Tibial nerve (tissue), 3 donors: ENCODE data around the gene SLC15A4.

ENCODE experiments used
- POLR2A ChIP-seq, 2 donors: fragments of 450-650 bp; IDR thresholded peaks; one replicate each; pipeline ENCODE4 v1.6.1; 2017; ENCODE audit warnings: antibody characterized with exemption in 2 of 2, mild to moderate bottlenecking in 2 of 2, moderate library complexity in 2 of 2
- TF ChIP-seq, protein P1 (sequence below), 5 experiments: fragments of 200-600 bp in 3 of 5; fragments of 450-650 bp in 2 of 5; sonication (generic) in 3 of 5; IDR thresholded peaks; one replicate each; pipeline ENCODE4 v1.5.1; 2016 to 2019; ENCODE audit warnings: antibody characterized with exemption in 5 of 5, mild to moderate bottlenecking in 3 of 5, moderate library complexity in 2 of 5

GRCh38 chr12:128772249-128772648, 51.5 kb downstream of the SLC15A4 start:
- TF ChIP-seq, protein P1, sequence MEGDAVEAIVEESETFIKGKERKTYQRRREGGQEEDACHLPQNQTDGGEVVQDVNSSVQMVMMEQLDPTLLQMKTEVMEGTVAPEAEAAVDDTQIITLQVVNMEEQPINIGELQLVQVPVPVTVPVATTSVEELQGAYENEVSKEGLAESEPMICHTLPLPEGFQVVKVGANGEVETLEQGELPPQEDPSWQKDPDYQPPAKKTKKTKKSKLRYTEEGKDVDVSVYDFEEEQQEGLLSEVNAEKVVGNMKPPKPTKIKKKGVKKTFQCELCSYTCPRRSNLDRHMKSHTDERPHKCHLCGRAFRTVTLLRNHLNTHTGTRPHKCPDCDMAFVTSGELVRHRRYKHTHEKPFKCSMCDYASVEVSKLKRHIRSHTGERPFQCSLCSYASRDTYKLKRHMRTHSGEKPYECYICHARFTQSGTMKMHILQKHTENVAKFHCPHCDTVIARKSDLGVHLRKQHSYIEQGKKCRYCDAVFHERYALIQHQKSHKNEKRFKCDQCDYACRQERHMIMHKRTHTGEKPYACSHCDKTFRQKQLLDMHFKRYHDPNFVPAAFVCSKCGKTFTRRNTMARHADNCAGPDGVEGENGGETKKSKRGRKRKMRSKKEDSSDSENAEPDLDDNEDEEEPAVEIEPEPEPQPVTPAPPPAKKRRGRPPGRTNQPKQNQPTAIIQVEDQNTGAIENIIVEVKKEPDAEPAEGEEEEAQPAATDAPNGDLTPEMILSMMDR (IDR thresholded peaks at IDR 0.05): no peak
- TF ChIP-seq POLR2A (IDR thresholded peaks at IDR 0.05): no peak
